Body of pancreas (tissue), 4 donors: ENCODE data around the gene ACVR1.

Source experiments
- CTCF ChIP-seq, 7 experiments: fragments of 450-650 bp in 4 of 7; fragments of 200-600 bp in 3 of 7; sonication (generic) in 3 of 7; IDR thresholded peaks; one replicate each; pipeline ENCODE4 v1.5.1; 2016 to 2019; ENCODE audit warnings: antibody characterized with exemption in 7 of 7
- POLR2A ChIP-seq, 3 donors: fragments of 450-650 bp; IDR thresholded peaks; one replicate each; pipeline ENCODE4 v1.6.1; 2016; ENCODE audit warnings: antibody characterized with exemption in 3 of 3, mild to moderate bottlenecking in 2 of 3

- no peak for TF ChIP-seq CTCF (IDR thresholded peaks at IDR 0.05)
- no peak for TF ChIP-seq POLR2A (IDR thresholded peaks at IDR 0.05)
Measured at GRCh38 chr2:157831573-157832315, 44.4 kb downstream of the ACVR1 start.
